Keratinocyte (primary cell): ENCODE measurements around the gene GIT2.

ENCODE experiments used
- EZH2 ChIP-seq: IDR thresholded peaks from one replicate; pipeline ENCODE4 v1.6.1; 2012; ENCODE audit warnings: inconsistent platforms, mild to moderate bottlenecking, low read length, moderate library complexity
- TF ChIP-seq, protein P1 (sequence below), 3 experiments: IDR thresholded peaks in 1 of 3; conservative IDR thresholded peaks in 1 of 3; optimal IDR thresholded peaks in 1 of 3; 2 replicates in 2 of 3; 3 replicates in 1 of 3; pipeline versions ENCODE3 to v1.5.1; 2011; ENCODE audit warnings: low read length in 3 of 3, mild to moderate bottlenecking in 3 of 3, moderate library complexity in 2 of 3, control low read depth in 1 of 3, inconsistent platforms in 1 of 3; ENCODE audit not compliant: insufficient read depth in 2 of 3; ENCODE audit errors: extremely low read depth in 1 of 3

DNA sequence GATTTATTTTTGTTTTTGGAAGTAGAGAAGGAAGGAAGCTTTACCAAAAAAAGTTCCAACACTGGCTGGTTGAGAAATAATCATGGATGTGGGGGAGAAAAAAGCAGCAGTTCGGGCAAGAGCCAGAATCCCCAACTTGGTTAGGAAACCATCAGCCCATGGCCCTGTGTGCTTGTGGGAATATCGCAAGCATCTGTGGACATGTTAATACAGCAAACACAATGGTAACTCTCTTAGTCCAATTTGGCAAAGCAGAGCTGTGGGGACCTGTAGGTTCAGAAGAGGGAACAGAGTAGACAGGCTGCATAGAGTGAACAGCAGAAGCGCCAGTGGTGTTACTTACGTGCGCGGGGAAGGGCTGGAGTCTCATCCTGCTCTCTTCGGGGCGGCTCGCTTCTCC lies 49.3 kb downstream of the GIT2 start:
- TF ChIP-seq, protein P1, sequence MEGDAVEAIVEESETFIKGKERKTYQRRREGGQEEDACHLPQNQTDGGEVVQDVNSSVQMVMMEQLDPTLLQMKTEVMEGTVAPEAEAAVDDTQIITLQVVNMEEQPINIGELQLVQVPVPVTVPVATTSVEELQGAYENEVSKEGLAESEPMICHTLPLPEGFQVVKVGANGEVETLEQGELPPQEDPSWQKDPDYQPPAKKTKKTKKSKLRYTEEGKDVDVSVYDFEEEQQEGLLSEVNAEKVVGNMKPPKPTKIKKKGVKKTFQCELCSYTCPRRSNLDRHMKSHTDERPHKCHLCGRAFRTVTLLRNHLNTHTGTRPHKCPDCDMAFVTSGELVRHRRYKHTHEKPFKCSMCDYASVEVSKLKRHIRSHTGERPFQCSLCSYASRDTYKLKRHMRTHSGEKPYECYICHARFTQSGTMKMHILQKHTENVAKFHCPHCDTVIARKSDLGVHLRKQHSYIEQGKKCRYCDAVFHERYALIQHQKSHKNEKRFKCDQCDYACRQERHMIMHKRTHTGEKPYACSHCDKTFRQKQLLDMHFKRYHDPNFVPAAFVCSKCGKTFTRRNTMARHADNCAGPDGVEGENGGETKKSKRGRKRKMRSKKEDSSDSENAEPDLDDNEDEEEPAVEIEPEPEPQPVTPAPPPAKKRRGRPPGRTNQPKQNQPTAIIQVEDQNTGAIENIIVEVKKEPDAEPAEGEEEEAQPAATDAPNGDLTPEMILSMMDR (optimal IDR thresholded peaks at IDR 0.05 in 1 of 3, IDR thresholded peaks at IDR 0.05 in 1 of 3, conservative IDR thresholded peaks at IDR 0.05 in 1 of 3; ENCODE audit: extremely low read depth in 1 of 3, insufficient read depth in 2 of 3, low read length in 3 of 3): no peak
- no peak for TF ChIP-seq EZH2
